IPS-15b (cell line): ENCODE results near the gene PRKCD.
A peak's percentile ranks its signal among the peaks of the same experiment; 100 is the strongest.

Experiments
- H3K27me3 ChIP-seq: one replicate; pipeline ENCODE4 v1.6.1; 2013; ENCODE audit warnings: low read length; ENCODE audit not compliant: control insufficient read depth, insufficient read depth
- H3K36me3 ChIP-seq: one replicate; pipeline ENCODE4 v1.6.1; 2013; ENCODE audit warnings: low read length; ENCODE audit not compliant: control insufficient read depth, insufficient read depth
- H3K4me1 ChIP-seq: one replicate; pipeline ENCODE4 v1.6.1; 2013; ENCODE audit warnings: mild to moderate bottlenecking, low read length; ENCODE audit not compliant: control insufficient read depth, insufficient read depth
- H3K4me3 ChIP-seq: one replicate; pipeline ENCODE4 v1.5.1; 2013; ENCODE audit warnings: low read depth, low read length
- H3K9ac ChIP-seq: one replicate; pipeline ENCODE4 v1.6.1; 2013; ENCODE audit warnings: low read depth, mild to moderate bottlenecking, low read length
- H3K9me3 ChIP-seq: one replicate; pipeline ENCODE4 v1.6.1; 2013; ENCODE audit warnings: mild to moderate bottlenecking, low read length; ENCODE audit not compliant: control insufficient read depth, insufficient read depth

PRKCD gene

GRCh38 chr3:53160660-53161449, at the start of gene PRKCD:
Gene PRKCD, plus strand, starts transcription at chr3:53161209. Its CDS starts 17,214 bp downstream, at chr3:53178423.
- H3K4me1 ChIP-seq: peaks cover 23% of the 10 kb centered on the region
- H3K9me3 ChIP-seq: no peaks in the 10 kb centered on the region
- peak within 1 kb of the TSS; percentile 72 for H3K4me3 ChIP-seq
- H3K9ac ChIP-seq: peak within 1 kb of the TSS; percentile 65
- no peaks in the 10 kb centered on the region for H3K36me3 ChIP-seq
- H3K27me3 ChIP-seq: peaks cover 19% of the 10 kb centered on the region

DNA sequence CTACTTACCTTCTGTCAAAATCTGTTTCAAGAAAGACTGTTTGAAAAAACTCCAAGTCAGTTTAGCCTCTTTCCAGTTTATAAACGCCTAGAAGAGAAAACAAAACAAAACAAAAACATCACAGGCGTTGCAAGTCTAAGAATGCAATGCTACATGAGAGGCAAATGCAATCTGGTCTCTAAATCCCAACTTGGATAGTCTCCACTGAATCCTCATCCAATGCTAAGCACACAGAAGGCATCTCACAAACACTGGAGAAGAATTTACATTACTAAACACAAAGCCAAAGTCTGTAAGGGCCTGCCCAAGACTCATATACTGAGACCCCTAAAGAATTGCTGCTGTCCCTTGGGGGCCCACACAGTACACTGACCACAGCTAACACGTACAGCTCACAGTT, 49.2 kb upstream of the PRKCD start:
- H3K27me3 ChIP-seq: no peaks in the 10 kb centered on the region
- H3K9me3 ChIP-seq: no peaks in the 10 kb centered on the region
- no peak overlapping the region for H3K4me3 ChIP-seq
- H3K36me3 ChIP-seq: peaks cover 3% of the 10 kb centered on the region
- no peak overlapping the region for H3K9ac ChIP-seq
- H3K4me1 ChIP-seq: no peaks in the 10 kb centered on the region

DNA sequence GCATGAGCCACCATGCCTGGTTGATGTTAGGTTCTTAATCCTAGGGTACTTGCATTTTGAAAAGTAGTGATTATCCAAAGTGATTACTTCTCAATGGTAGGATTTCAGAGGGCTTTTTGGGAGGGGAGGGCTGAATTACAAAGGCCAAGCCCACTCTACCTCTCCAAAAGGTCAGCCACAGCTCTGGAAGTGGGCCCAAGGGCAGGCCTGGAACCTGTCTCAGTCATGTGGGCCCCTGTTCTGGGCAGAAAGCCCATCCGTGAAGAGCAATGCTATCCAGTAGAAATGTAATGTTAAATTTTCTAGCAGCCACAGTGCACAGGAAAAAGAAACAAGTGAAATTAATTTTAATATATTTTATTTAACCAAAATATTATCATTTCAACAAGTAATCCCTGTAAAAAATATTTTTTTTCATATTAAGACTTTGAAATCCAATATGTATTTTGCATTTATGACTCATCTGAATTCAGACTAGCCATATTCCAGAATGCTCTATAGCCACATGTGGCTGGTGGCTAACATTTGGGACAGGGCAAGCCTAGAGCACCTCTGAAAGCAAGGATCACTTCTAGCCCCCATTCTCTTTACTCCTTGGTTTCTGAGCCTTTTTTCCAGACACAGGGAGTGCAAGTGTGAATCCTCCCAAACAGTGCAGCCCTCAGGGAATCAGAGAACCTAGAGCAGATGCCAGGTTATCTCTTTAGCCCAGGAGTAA, 47.6 kb upstream of the PRKCD start:
- no peaks in the 10 kb centered on the region for H3K4me1 ChIP-seq
- H3K9me3 ChIP-seq: no peaks in the 10 kb centered on the region
- no peak overlapping the region for H3K9ac ChIP-seq
- H3K36me3 ChIP-seq: peaks cover 9% of the 10 kb centered on the region
- no peak overlapping the region for H3K4me3 ChIP-seq
- no peaks in the 10 kb centered on the region for H3K27me3 ChIP-seq

DNA sequence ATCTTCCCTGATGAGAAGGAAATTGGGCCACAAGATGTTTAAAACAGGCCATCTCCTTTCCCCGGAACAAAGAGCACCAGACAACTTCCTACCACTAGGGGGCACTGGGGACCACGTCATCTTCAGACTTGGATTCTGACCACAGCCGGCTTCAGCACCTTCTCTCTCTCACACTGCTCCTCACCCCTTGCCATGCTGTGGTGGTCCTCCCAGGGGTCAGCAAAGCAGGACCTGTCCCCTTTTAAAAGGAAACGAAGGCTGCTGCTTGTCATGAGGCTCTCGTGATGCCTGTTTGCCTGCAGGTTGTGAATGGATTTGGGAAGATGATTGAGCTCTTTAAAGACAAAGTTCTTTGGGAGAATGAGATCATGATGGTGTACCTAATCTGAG, 47.0 kb upstream of the PRKCD start:
- Histone ChIP-seq H3K27me3 (no peaks in the 10 kb centered on the region), H3K36me3 (peaks cover 12% of the 10 kb centered on the region), H3K4me3 (no peak overlapping the region), H3K9me3 (no peaks in the 10 kb centered on the region), H3K4me1 (no peaks in the 10 kb centered on the region), H3K9ac (no peak overlapping the region)

DNA sequence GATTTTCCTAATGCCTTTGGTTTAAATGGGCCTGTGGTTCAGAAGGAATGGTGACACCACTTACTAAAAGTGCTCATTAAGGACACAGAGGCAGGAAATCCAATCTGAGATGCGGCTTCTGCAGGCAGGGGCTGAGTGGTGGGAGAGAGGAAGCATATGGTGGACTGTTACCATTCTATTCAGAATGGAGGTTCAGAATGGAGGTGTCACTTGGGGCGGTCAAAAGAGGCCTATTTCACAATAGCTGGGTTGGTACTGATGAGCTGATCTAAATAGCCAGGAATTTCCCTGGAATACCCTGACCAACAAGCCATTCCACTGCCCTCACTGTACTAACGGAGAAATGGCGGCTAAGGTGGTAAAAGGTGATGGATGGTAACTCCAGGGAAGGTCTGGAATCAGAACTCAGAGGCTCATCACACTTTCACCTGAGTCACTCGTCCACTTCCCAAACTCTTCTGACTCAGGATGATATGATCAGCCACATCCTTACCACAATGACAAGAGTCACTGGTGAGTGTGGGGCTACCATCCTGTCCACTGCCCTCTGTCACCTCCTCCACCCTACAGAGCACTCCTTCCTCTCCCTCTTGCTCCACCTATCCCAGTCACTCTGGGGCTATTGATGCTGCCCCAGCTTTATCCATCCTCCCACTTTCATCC, 46.5 kb upstream of the PRKCD start:
- no peaks in the 10 kb centered on the region for H3K27me3 ChIP-seq
- no peak overlapping the region for H3K9ac ChIP-seq
- no peak overlapping the region for H3K4me3 ChIP-seq
- peaks cover 12% of the 10 kb centered on the region for H3K36me3 ChIP-seq
- H3K9me3 ChIP-seq: no peaks in the 10 kb centered on the region
- H3K4me1 ChIP-seq: no peaks in the 10 kb centered on the region

DNA sequence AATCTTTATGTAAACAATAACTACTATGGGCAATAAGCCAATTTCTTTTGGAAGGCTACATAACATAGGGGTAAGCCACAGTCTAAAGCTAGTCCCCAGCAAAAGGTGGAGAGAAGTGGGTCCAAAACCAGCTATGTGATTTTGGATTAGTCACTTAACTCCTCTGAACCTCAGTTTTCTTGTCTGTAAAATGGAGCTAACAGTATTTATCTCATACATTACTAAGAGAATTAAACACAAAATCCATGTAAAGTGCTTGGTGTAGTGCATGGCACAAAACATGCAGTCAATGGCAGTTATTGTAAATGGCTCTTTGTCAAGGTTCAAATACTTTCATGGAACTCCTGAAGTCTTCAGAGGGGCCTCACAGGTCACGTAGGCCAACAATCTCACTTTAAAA, 44.1 kb upstream of the PRKCD start:
- Histone ChIP-seq H3K36me3 (peaks cover 12% of the 10 kb centered on the region), H3K9ac (no peak overlapping the region)

DNA sequence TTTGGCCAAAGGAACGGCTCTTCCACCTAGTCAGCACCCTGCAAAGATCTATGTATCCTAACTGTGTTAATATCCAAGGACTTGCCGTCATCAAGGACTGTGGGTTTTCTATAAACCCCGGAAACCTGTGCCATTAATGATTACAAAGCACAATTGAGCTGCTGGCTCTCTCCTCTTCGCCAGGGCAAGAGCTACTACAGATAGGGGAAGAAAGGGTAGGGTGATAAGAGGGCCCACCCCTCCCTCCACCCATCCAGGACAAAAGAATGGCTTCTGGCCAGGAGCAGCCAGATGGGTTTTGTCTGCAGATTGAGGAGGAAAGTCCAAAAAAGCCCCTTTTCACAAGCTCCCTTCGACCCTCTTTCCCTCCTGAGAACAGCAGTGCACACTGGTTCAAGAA, 40.7 kb upstream of the PRKCD start:
- peaks cover 30% of the 10 kb centered on the region for H3K36me3 ChIP-seq
- H3K9me3 ChIP-seq: no peaks in the 10 kb centered on the region
- H3K4me1 ChIP-seq: no peaks in the 10 kb centered on the region
- no peak overlapping the region for H3K9ac ChIP-seq
- no peak overlapping the region for H3K4me3 ChIP-seq
- H3K27me3 ChIP-seq: no peaks in the 10 kb centered on the region

More for the DNA sequence above, 44.1 kb upstream of the PRKCD start:
- Histone ChIP-seq H3K27me3 (no peaks in the 10 kb centered on the region), H3K4me3 (no peak overlapping the region), H3K4me1 (no peaks in the 10 kb centered on the region), H3K9me3 (no peaks in the 10 kb centered on the region)

DNA sequence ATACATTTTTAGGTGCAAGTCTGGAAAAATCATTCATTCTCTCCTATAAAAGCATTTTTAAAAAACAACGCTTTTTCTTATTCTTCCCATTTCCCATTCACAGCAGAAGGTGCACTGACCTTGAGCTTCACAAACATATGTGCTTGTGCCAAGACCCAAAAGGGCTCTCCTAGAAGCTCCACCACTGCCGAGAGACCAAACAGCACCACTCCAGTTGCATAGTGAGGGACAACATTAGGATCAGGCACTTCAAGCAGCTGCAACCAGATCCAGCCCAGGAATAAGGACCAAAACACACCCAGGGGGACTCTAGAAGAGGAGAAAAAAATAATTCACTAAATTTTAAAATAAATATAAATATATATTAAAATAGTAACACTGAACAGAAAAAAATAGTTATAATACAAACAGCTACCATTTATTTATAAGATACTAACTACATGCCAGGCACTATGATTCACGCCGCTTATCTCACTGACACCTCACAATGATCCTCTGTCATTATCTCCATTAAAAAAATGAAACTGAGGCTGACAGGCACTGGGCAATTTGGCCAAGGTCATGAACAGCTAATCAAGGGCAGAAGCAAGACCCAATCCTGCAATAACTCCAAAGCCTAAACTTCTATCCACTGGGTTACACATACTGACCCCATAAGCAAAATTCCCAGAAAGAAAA, 38.6 kb upstream of the PRKCD start:
- Histone ChIP-seq H3K4me3 (no peak overlapping the region), H3K36me3 (peaks cover 27% of the 10 kb centered on the region), H3K9me3 (no peaks in the 10 kb centered on the region), H3K9ac (no peak overlapping the region), H3K27me3 (no peaks in the 10 kb centered on the region), H3K4me1 (no peaks in the 10 kb centered on the region)

DNA sequence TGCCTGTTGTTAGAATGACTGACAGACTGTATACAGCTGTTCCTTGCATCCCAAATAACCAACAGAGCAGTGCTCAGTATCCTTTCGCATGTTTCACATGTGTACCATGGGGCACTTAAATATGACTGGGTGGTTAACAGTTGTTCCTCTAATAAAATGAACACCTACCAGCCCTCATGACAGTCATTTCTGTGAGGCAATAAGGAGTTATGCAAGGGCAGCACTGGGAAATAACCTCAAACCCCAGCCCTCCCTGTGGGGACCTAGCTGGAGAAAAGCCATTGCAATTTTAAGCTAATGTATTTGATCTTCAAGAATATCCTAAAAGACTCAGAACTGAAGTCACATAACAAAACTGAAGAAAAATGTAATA, 38.1 kb upstream of the PRKCD start:
- Histone ChIP-seq H3K4me3 (no peak overlapping the region), H3K27me3 (no peaks in the 10 kb centered on the region), H3K4me1 (no peaks in the 10 kb centered on the region), H3K9me3 (no peaks in the 10 kb centered on the region), H3K9ac (no peak overlapping the region), H3K36me3 (peaks cover 25% of the 10 kb centered on the region)

DNA sequence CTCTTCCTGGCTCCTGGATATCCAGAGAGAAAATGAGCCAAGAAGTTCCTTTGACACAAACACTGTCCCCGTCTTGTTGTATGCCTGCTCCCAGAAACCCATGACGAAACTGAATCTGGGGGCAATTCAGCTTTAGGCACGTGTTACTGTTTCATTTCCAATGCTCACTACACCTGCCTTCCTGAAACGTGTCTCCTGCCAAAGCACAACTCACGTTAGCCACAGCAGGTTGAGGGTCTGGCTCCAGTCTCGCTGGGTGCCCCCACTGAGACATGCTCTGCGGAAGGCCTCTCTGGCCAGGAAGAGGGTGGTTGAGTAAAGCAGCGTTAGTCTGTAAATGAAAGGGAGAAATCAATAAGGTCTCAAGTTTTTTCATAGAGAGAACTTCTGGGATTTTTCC, 37.5 kb upstream of the PRKCD start:
- H3K9me3 ChIP-seq: no peaks in the 10 kb centered on the region
- H3K9ac ChIP-seq: no peak overlapping the region
- no peak overlapping the region for H3K4me3 ChIP-seq
- H3K27me3 ChIP-seq: no peaks in the 10 kb centered on the region
- no peaks in the 10 kb centered on the region for H3K4me1 ChIP-seq
- H3K36me3 ChIP-seq: peaks cover 20% of the 10 kb centered on the region

- H3K4me3 ChIP-seq: no peak overlapping the region
- H3K36me3 ChIP-seq: peaks cover 18% of the 10 kb centered on the region
- H3K4me1 ChIP-seq: no peaks in the 10 kb centered on the region
- H3K9ac ChIP-seq: no peak overlapping the region
- no peaks in the 10 kb centered on the region for H3K9me3 ChIP-seq
- no peaks in the 10 kb centered on the region for H3K27me3 ChIP-seq
These were observed 37.1 kb upstream of the PRKCD start for GRCh38 chr3:53123953-53124352.
